Endometrial microvascular endothelial cells (primary cell): Measurements from ENCODE around the gene PLXND1. TPM values are rescaled to one million over a fixed set of nuclear protein-coding genes. Genes with fewer than 3 reads are reported as not detected.

ENCODE experiments used
- in situ Hi-C: cut with HindIII; loops from 2 replicates; pipeline ENCODE4 v1.10.0; 2017; ENCODE audit warnings: low sequenced_read_pairs, low pct_unique_long_range_greater_than_20kb; ENCODE audit errors: inconsistent ontology term
- total RNA-seq: library from RNA; depleted of rRNA; stranded (reverse); fragments of >200 nt; gene quantifications from one replicate; pipeline ENCODE4 v1.2.3, GENCODE V29; 2015; ENCODE audit errors: inconsistent ontology term

Gene PLXND1
- total RNA-seq, 1 donor from 2014 or later = 182 TPM

- in situ Hi-C loops = no loop called here
These were observed 26.1 kb upstream of the PLXND1 start for GRCh38 chr3:129632556-129632955.

- in situ Hi-C loops = no loop called here
These were observed 25.6 kb upstream of the PLXND1 start for GRCh38 chr3:129632056-129632455.

DNA sequence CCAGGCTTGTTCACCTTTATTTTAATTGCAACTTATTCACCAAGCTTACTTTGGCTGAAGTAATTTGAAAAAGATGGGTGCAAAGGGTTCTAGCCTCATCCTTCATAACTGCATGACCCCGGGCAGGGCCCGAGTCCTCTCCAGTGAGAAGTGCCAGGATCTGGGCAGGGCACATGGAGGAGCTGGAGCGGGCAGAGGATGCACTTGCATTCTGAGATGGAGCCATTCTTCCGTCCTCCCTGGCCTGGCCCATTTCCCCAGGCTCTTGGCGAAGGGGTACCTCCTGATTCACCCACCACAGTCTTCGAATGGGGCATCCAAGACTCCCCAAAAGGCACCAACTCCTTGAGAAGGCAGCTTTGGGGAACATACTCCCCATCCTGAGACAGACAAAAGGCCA is 22.5 kb upstream of the PLXND1 start:
- in situ Hi-C loops = no loop called here

- in situ Hi-C loops = no loop called here
These were observed 21.7 kb upstream of the PLXND1 start for GRCh38 chr3:129628169-129628522.

GRCh38 chr3:129627350-129628168 is 21.1 kb upstream of the PLXND1 start:
- in situ Hi-C loops = no loop called here

DNA sequence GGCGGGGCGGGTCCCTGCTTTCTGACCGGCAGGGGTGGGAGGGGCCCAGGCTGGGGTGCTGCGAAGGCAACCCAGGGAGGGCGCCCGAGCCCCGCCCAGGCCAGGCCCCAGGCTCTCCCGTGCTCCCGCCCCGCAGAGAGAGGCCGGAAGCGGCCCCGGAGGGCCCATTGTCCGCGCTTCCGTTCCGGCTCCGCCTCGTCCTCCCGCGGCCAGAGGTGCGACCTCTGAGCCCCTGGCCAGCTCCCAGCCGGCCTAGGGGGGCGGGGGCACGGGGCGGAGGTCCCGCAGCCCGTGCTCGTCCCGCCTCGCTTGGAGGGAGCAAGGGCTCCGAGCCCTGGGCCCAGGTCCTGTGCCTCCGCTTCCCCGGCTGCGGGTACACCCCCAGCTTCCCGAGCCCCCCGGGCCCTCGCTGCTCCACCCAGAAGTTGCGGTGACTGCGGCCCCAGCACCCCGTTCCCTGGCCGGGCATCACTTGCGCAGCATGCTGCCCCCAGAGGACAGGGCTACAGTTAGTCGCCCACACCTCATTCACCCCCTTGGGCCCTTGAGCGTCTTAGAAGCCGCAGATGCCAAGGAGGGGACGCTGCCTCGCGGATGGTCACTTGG is 20.4 kb upstream of the PLXND1 start:
- in situ Hi-C loops = no loop called here

DNA sequence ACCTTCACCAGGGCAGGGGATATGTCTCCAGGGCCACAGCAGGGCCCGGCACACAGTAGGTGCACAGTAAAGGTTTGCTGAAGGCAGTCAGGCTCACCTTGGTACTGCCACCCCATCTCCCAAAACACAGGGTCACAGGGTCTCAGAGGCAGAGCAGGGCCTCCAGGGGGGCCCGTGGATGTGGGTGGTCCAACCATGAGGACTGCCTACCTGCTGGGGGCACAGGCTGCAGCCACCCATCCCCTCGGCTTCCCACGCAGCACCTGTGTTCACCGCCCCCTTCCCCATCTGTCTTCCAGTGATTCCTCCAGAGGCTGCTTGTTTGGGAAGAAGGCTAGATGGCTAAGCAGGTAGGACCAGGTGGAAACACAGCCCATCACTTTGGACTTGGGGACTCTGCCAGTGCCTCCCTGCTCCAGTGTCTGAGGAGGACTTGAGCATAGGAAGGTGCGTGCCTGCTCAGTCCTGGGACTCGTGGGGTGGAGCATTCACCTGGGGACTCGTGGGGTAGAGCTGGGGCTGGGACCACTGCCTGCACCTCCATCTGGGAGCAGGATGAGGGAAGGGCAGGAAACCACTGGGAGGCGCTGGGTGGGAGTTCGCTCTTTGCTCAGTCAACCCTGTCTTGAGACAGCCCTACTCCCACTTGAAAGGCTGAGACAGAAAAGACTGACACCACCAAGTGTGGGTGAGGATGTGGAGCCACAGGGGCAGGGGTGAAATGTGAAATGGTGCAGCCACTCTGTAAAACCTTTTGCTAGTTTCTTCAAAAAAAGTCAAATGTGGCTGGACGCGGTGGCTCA is 18.8 kb upstream of the PLXND1 start:
- in situ Hi-C loops = no loop called here

DNA sequence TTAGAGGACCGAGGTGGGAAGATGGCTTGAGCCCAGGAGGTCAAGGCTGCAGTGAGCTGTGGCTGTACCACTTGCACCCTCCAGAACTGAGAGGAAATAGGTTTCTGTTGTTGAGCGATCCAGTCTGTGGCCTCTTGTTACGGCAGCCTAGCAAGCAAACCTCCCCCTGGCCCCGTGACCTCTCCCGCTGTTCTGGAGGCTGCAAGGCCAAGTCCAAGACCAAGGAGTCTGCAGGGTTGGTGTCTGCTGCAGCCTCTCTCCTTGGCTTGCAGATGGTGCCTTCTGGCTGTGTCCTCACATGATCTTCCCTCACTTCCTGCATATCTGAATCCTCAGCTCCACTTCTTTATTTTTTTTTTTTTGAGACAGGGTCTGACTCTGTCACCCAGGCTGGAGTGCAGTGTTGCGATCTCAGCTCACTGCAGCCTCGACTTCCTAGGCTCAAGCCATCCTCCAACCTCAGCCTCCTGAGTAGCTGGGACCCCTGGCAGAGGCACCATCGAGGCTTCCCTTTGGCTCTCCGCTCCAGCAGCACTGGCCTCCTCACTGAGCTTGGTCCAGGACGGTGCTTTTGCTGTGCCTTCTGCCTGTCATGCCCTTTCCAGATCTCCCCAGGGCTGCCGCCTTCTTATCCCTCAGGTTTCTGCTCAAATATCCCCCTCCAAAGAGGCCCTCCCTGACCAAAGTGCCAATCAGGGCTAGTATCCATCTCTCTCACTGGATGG is 18.0 kb upstream of the PLXND1 start:
- in situ Hi-C loops = no loop called here

- in situ Hi-C loops = no loop called here
These were observed 17.1 kb upstream of the PLXND1 start for GRCh38 chr3:129623447-129624118.

- in situ Hi-C loops = no loop called here
These were observed 16.5 kb upstream of the PLXND1 start for GRCh38 chr3:129622933-129623332.

DNA sequence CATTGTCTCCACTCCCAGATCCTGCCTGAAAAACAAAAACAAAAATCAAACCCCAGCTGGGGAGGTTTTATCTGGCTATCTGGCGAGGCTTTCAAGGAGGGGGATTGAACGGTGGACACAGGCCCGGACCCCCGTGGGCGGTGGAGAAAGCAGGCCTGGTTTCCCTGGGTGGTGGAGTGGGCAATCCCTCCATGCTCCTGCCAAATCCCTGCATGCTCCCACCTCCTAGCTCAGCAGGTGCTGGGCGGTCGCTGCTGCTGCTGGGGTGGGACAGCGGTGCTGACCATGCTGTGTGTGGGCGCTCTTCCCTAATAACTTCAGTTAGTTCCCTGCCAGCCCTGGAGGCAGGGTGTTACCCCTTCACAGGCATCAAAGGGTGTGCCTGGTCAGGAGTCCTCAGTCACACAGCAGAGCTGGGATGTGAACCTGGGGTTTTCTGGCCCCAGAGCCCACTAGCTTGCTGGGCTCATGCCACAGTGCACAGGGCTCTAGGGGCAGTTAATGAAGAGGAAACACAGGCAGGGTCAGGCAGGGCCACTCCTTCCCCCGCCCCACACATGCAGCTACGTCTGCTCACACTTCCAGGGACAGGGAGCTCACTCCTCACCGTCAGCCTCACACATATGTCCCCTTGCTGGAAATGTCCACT is 15.9 kb upstream of the PLXND1 start:
- in situ Hi-C loops = no loop called here

DNA sequence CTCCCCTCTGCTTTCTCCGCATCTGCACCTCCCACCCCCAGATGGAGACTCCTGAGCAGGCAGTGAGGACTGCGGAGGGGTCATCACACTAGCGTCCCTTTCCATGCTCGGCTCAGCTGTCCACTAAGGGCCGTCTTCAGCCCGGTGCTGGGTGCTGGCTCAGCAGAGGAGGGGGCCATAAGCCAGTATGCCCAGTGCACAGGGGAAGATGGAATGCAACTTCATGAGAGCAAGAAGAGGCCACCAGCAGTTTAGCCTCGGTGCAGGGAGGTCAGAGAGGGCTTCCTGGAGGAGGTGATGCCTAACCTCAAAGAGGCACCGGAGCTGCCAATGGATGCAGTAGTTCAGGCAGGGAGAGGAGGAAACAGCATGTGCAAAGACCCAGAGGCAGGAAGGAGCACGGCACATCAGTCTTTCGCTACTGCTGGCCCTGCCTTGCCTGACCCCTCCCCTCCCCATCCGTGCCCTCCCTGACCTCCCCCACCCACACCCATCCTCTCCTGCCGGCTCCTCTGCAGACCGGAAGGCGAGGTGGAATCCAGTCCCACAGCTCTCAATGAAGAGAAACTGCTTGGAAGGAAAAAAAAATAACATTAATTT is 15.2 kb upstream of the PLXND1 start:
- in situ Hi-C loops = no loop called here

GRCh38 chr3:129620828-129621559 is 14.5 kb upstream of the PLXND1 start:
- in situ Hi-C loops = no loop called here

- in situ Hi-C loops = no loop called here
These were observed 13.3 kb upstream of the PLXND1 start for GRCh38 chr3:129619726-129620162.

DNA sequence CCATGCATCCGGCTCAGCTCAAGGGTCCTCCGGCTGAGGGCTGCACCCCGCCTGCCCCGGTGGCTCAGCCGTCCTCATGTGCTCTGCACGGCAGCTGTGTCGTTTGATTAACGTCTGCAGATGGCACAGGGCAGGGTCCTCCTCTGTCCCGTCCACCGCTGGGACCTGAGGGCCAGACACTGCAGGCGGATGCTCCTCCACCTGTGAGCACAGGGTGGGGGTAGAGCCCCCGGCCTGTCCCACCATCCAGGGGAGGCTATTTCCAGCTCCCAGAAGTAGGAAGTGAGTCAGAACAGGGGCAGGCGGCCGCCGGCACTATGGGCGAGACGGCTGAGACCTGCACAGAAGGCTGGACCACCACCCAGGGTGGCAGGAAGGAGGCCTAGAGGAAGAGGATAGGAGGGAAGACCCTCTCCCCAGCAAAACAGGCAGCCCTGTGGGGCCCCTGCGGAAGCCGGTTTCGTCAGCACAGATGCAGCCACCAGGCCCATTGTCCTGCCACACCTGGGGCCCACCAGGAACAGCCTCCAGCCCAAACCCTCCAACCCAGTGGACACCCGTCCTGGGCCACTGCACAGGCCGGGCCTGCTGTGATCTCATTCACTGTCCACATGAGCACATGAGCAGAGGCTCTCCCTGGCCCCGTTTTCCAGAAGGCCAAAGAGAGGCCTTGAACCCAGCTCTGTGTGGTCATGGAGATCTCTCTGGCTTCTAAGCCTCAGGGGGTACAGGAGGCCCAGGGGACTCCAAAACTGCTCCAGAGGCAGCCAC is 12.6 kb upstream of the PLXND1 start:
- in situ Hi-C loops = no loop called here

DNA sequence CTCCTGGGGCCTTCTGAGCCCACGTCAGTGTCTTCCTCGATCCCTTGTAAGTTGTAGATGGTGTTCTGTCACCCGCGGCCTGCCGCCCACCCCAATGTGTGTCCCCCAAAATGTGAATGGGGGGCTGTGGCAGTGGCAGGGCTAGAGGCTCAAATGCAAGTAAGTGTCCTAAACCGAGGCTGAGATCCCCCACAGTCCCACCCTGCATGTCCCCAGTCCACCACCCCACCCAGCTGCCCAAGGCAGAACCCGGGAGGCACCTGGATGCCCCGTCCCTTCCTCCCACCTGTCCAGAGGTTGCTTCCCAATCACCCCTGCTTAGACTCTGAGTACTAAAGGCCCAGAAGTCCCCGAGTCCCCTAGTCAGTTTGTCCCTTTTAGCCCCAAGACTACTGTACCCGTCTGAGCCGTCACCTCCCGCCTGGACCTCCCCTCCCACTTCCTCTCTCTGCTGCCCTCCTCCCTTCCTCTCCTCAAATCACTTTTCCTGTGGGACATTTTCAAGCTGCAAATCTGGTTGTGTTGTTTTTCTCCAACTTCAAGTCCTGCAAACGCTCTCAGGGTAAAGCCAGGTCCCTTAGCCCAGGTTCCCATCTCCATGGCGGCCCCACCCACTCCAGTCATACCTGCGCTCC is 11.8 kb upstream of the PLXND1 start:
- in situ Hi-C loops = no loop called here
